NOMO-1 treated with DMSO at 0.1 percent for 48 hours (cell line): ENCODE data around the gene GAK.

Experiments
- DNase-seq: peaks from one replicate; lab custom pipeline; 2025; ENCODE audit not compliant: unreplicated experiment; lab: John Stamatoyannopoulos, UW

Gene GAK

DNA sequence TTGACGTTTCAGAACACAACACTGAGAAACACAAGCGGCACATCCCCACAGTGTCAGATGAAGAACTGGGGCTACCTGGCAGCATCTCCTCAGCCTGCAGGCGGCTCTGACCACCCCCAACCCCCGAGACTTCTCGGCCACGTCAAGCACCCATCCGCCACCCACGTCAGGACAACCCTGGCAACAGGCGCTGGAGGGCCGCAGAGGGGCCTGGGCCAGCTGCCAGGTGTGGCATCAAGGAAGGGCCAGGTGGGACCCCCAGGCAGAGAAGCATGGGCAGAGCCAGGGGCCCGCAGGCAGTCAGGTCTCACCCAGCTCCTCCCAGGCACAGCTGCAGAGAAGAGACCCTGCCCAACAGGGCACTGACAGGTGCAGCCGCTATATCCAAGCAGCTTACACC, 22.3 kb downstream of the GAK start:
- no peak for DNase-seq

DNA sequence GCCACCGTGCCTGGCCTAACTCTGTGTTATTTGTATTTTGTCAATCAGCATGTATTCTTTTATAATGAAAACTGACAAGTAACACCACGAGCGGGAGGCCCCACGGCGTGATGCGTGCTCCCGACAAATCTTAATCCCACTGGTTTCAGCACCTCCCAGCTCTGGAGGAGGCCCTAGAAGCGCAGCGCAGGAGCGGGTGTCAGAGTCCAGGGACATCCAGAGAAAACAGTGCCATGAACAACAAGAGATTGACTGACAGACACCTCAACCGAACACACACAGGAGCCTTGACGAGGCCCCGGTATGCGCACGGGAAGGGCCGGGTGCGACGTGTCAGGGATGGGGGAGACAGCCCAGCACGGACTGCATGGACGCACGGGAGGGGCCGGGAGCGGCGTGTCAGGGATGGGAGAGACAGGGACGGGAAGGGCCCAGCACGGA, 23.0 kb downstream of the GAK start:
- DNase-seq = no peak

DNA sequence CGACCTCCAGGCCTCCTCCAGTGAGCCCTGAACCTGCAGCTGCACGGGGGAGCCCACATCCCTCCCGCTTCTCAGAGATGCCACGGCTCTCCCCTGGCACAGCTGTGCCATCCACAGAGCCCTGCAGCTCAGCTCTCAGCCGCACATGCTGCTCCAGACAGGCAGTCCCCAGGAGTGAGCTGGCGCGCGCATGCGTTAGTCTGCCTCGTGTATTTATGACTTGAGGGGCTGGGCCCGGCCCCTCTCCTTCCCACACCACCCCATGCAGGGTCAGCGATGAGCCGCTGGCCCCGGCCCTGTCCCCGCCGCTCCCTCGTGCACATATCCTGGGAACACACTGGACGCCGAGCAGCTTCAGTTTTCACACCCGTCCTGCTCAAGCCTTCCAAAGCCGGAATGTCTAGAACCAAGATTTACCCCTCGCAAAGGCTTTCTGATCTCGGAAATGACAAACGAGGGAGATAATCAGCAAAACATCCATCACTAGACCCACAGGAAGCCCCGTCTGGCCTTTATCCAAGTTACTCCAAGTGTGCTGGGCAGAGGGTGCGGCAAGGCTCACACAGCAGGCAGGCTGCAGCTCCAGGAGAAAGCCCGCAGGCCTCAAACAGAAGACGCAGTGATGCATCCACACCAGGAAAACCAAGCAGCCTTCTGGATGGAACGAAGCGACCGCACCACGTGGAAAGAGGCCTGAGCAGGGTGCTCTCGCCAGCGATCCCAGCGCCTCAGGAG, 24.3 kb downstream of the GAK start:
- no peak for DNase-seq

DNA sequence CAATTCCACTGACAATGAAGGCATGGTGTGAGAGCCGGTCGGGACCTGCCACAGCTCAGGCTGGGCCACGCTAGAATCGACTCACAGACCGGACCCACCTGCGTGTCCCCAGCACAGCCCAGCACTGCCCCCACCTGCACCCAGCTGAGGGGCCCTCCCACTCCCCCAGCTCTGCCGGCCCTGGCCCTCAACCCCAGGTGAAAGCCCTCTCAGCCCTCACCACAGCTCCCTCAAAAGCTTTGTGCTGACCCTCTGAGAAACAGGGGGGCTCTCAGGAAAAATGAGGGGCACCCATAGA, 25.1 kb downstream of the GAK start:
- no peak for DNase-seq

DNA sequence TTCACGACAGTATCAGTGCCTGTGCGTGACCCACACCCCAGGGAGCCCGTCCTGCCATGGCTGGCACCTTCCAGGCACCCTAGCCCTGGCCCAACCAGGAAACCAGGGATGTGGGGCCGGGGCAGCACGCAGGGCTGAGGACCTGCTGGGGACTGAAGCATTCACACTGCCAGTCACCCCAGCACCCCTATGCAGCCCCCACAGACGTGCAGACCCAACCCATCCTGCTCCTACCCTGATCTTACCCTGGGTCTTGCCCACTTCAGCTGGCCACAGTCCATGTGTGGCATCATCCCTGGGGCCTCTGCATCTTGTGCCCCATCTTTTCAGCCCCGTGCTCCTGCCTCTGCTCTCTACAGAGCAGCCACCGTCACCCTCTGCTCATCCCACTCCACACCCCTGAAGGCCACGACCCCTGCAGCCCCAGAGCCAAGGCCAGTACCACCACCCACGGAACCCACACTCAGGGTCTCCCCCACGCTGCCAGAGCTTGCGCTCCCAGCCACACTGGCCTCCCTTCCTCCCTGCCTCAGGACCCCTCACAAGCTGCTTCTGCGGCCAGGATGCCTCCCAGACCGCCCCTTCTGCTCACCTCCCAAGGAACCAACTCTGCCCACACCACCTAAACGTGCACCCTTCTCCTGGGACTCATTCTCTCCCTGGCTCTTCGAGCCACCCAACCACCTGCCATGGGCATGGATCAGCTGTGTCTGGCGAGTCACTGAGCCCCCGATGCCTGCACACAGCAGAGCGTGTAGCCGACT, 25.6 kb downstream of the GAK start:
- no peak for DNase-seq

DNA sequence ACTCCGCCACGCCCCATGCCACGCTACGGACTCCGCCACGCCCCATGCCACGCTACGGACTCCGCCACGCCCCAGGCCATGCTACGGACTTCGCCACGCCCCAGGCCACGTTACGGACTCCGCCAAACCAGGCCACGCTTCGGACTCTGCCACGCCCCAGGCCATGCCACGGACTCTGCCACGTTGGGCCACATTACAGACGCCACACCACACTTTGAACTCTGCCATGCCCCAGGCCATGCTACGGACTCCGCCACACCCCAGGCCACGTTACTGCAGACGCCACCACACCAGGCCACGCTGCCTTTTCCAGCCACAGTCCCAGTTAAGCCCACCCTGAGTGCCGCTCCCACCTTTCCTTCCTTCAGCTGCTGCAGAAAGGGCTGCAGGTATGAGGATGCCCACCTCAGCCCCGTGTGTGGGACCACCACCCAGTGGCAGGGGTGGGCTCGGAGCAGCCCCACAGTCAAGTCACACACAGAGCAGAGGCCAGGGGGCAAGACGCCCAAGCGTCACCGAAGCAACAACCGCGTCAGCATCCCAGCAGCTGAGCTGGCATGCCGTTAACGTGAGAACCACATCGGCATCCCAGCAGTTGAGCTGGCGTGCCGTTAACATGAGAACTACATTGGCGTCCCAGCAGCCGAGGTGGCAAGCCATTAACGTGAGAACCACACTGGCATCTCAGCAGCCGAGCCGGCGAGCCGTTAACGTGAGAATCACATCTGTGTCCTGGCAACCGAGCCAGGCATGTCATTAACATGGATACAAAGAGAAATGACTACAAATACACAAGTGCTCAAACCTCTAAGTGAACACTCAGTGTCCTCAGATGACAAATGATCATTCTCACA, 26.4 kb downstream of the GAK start:
- DNase-seq = no peak

DNA sequence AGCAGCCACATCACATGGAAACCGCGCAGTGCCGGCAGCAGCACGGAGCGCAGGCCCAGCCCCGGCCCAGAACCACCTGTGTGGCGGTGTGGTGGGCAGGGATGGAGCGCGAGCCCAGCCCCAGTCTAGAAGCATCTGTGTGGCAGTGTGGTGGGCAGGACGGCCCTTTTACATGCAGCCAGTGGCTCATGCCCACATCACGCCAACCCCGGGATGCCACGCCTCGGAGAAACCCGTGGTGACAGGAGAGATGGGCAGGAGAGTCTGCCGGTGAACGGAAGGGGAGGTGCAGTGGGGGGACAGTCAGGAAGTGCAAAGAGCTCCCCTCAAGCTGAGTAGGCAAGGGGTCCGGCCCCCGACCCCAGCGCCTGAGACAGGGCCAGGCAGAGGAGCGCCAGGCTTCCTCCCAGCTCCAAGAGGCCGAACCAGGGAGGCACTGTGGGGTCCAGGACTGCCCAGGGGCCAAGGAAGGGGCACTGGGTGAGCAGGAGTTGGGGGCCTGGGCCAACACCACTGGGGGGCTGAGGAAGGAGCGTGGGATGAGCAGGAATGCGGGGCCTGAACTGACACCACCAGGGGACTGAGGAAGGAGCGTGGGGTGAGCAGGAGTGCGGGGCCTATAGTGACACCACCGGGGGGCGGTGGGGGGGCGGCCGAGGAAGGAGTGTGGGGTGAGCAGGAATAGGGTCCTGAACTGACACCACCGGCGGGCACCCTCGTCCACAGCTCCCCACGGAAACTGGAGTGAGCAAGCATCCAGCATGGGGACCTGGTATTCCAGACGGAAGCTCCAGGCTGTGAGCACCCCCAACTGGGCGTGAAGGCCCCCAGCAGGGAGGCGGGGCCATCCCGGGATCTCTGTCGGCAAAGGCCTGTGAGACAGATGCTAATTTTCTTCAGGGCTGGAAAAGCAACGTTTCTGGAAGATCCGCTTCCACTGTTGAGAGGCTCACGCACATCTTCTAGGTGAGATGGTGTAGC, 28.8 kb downstream of the GAK start:
- no peak for DNase-seq

- DNase-seq = no peak
Measured at GRCh38 chr4:901192-901910, 30.8 kb downstream of the GAK start.

DNA sequence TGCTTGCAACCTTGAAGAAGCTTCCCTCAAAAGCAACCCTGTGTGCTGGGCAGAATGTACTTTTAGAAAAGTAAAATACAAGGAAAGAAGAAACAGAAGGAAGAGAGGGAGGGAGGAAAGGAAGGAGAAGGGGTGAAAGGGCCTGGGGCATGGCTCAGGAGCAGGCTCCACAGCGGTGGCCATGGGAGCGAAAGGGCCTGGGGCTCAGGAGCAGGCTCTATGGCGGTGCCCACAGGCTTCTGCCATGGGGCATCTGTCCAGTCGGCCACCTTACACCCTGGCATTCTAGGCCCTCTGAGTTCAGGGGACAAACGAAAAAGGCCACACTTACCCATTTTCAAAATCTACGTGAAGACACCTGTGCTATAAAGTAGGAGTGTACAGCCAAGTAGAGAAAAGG, 31.4 kb downstream of the GAK start:
- DNase-seq = no peak

DNA sequence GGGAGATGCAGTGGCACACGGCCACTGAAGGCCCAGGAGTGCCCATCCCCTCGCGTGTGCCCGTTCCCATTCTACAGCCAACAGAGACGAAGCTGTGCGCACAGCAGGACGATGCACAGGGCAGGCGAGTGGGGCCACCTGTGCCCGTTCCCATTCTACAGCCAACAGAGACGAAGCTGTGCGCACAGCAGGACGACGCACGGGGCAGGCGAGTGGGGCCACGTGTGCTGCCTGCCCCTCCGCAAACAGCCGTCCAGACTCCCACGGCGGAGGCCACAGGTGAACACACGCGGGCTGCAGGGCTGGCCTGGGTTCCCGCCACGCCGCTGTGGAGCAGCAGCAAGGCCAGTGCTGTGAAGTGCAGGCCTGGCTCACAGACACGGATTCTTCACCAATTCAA, 32.0 kb downstream of the GAK start:
- DNase-seq = no peak

GRCh38 chr4:899556-899906, 32.6 kb downstream of the GAK start:
- DNase-seq = no peak

- no peak for DNase-seq
Measured at GRCh38 chr4:898869-899555, 33.1 kb downstream of the GAK start.

GRCh38 chr4:898123-898522, 34.0 kb downstream of the GAK start:
- DNase-seq = no peak

GRCh38 chr4:896630-897029, 35.5 kb downstream of the GAK start:
- DNase-seq = no peak

DNA sequence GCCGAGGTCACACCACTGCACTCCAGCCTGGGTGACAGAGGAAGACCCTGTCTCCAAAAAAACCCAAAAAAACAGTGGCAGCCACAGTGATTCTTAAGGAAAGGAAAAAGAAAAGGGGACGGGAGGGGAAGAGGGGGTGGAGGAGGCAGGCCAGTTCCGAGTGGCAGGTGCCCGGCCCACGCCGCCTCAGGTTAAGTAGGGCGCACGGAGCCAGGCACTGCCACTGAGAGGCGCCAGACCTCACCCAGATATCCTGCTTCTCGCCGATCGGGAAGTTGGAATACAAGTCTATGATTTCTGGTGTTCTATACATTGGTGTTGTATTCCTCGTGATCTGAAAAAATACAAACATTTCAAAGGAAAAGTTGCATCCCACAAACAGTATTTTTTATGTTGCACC, 35.9 kb downstream of the GAK start:
- DNase-seq = no peak

DNA sequence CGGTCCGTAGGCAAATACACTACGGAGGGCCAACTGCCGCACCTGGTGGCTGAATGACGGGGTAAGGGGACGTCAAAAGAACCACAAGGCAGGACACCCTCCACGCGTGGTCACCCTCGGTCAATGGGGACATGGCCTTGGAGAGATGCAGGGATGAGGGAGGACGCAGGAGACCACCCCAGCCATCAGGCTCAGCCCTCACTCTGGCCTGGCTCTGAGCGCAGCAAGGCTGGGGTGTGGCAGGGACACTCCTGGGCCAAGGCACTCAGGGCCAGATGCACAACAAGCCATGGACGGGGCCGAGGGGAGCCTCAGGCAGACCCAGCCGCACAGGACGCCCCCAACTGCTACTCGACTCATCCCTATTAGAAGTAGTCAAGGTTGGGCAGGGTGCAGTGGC, 36.5 kb downstream of the GAK start:
- no peak for DNase-seq

- DNase-seq = no peak
Measured at GRCh38 chr4:893995-894705, 38.0 kb downstream of the GAK start.

DNA sequence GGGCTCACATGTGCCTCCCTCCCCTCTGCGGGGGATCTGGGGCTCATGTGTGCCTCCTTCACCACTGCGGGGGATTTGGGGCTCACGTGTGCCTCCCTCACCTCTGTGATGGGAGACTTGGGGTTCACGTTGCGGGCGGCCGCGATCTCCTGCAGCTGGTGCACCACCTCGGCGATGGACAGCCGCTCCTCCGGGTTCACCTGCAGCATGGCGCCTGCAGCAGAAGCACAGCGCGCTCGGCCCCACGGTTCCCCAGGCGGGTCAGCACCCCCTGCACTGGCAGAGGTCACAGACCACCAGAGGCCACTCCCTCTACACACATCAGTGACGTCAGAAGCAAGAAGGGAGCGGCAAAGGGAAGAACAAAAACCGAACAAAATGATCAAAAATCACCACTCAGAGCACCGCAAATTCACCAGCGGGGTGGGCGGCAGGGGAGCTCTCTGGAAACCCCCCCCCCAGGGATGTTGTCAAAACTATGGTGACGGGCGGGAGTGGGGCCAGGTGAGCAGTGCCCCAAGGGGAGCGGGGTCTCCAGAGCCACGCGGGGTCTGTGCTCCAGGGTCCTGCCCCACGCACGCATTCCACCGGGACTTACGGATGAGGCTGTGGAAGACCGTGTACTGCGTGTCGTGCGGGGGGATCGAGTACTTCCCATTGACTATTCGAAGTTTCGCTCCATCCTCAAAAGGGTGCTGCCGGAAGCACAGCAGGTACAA, 38.7 kb downstream of the GAK start:
- no peak for DNase-seq
